Middle frontal gyrus (tissue), 1 donor: Measurements from ENCODE around the gene RNF34.
A peak's percentile ranks its signal among the peaks of the same experiment; 100 is the strongest.

Experiments used
- DNase-seq: peaks from one replicate; pipeline ENCODE4 v3.0.0-alpha.2; 2015; ENCODE audit warnings: low spot score; ENCODE audit errors: extremely low spot score

Gene RNF34

DNA sequence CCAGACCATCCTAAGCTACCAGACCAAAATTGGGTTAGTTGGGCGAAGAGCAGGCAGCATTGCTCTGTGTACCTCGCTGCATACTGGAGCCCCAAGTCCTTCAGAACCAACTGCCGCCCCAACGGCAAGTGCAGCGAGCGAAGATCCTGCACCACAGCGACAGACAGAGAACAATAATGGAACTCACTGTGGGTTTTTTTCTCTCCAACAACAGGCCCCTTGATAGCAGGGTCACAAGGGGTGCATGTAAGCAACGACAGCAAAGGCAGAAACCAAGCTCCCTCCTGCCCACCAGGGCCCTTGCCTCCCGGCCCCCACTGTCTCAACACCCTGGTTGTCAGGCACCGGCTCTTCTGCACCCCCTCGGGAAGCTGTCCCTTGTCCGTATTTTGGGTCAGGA is 39.0 kb downstream of the RNF34 start:
- DNase-seq = no peak

DNA sequence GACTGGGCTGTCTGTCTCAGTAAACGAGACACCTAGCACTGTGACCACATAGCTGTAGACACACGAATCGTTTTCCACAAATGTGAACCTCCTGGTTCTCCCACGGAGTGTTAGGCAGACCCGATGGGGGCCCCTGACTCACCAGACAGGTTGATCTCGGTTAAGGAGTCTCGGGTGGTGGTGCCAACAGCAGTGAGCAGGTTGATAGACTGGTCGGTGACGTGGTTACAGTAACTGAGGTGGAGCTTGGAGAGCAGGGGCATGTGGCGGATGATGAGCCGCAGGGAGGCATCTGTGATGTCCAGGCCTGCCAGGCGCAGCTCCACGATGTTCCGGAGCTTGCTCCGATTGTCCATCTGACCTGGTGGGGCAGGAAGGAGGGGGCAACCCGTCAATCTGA is 39.8 kb downstream of the RNF34 start:
- DNase-seq = no peak

DNA sequence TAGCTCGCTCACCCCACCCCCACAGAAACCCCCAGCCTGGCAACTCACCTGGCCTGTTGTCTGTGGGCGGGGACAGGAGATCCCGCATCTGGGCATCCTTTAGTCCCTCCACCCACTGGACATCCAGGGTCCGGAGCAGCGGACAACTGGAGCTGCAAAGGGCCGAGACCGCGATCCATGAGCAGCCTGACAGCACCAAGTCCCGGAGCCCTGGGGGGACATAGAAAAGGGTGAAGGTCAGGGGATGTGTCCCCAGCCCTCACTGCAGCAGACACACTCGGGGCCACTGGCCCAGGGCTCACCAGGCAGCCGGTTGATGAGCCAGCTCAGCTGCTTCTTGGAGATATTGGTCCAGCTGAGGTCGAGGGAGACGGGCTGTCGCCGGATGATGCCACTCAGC is 40.9 kb downstream of the RNF34 start:
- DNase-seq = no peak

DNA sequence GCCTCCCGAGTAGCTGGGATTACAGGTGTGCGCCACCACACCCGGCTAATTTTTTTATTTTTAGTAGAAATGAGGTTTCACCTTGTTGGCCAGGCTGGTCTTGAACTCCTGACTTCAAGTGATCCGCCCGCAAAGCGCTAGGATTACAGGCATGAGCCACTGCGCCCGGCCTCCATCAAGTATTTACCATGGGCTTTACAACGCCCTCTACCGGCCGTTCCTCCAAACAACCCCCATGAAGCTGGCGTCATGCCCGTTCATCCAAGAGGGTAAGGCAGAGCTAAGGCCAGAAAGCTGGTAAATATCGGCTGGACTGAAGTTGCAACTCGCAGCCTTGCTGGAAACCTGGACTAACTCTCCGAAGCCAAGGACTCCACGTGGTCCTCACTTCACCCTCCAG is 41.6 kb downstream of the RNF34 start:
- no peak for DNase-seq

DNA sequence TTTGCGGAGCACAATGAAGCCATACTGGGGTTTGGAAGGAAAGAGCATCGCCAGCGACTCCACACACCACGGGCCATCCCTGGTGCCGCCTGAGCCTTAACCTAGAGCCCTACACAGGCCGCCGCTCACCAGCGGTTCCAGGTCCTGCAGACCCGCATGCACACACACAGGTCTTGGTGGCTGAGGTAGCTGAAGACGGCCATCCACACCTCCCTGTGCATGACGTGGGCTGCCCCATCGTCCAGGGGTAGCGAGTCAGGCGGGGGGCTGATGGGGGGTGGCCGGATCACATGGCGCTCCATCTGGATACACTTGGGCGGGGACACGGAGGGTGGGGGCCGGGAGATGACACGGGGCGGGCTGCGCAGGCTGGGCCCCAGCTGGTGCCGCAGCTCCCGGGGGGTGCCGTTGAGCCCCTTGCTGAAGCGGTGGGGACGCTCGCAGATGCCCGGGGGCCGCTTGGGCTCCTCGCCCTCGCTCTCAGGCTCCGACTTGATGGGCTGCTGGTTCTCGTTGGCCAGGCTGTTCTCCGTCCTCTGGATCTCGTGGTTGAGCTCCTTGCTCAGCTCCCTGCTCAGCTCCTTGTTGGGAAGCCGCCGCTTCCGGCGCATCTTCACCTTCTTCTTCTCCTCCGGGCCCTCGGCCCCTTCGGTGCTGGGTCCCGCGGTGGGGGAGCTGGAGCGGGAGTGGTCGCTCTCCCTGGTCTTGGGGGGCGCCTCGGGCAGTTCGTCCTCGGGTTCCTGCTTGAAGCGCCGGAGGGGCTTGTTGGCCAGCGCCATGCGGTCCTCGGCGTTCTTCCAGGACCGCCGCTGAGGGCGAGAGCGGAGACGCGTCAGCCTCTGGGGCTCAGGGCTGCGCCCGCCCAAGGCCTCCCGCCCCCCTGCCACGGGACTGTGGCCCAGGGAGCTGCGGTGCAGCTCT is 42.4 kb downstream of the RNF34 start:
- DNase-seq = no peak

DNA sequence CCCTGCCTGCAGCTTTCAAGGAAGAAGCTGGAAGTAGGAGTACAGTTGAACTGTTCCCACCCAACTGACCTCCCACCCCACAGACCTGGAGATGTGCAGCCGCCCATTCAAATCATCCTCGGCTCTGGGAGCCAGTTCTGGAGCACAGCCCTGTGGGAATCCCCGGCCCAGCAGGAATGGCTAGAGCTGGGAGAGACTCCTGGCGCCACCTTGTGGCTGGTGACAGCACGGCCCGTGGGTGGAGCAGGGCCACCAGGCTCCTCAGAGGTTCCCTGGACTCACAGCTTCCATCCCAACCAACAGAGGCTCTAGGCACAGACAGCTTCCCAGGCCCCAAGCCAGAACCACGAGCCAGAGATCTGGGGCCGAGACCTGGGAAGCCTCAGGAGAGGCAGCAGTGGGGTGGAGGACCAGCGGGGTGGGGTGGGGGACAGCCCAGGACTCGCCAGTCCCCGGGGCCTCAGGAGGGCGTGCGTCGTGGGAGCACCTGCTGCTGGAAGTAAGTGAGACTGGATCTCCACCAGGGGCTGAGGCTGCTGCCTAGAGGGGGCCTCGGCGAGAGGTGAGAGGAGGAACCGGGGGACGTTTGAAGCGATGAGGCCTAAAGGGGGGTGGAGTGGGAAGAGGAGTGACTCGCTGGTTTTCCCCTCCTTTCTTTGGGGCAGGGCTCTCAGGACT is 43.4 kb downstream of the RNF34 start:
- DNase-seq = peak; percentile 76

DNA sequence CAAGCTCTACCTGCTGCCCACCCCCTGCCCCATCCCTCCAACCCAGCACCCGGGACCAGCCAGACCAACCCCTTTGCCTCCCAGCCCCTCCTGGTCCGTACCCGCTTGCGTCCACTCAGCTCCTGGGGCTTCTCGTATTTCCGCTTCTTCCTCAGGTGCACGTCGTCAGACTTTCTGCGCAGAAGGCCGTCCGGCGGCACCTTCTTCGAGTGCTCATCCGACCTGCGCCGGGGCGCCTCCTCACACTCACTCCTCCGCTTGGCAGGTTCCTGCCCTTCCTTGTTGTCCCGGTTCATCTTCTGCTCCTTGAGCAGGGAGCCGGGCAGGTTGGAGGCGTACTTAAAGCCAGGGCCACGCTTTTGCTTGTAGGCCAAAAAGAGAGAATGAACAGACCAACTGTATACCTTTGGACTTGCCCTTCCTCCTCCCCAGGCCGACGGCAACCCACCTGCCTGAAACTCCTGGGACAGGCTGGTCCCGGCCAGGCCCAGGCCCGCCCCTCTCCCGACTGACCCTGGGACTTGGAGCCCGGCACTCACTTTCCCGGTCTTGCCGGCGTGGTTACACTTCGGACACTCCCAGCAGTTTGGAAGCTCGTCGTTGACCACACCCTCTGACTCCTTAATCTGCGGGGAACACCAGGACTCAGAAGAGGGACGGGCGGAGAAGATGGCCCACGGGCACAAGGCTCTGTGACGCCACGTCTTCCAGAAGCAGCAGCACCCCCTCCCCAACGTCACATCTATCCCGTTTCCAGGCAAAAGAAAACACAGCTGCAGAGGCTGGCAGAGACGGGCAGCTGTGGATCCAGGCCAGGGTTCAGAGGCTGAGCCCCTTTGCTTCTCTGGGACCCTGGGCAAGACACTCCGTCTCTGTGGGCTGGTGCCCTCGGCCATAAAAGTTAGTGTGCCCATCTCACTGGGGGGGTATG is 44.3 kb downstream of the RNF34 start:
- DNase-seq = no peak

DNA sequence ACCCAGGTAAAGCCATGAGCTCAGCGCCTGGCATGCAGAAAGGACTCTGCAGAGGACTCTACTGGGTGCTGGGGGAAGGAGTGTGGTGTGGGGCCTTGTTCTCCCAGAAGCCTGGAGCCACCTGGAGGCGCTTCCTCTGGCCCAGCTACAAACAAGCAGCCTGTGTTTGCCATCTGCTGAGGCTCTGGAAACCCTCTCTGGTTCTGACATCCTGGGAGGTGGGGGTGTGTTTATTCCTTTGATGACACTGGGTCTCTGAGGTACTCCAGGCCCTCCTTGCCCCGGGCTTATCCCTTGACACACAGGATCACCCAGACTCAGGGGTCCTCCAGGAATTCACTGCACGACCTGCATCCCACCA is 44.9 kb downstream of the RNF34 start:
- DNase-seq = no peak

DNA sequence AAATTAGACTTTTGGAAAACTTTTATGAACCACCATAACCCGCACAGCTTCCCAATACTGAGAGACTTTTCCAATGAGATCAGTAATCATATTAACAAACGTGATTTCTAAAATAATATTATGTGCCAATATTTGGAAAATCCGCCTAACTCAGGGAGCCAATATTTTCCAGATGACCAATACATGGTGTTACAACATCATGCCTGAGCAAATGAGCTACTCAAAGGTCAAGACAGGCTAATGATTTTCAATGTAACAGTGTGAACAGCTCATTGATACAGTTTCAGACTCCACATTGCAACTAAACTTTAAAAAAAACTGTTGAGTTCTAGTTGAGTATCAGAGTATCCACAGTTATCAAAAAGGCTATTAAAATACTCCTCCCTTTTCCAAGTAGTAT is 46.8 kb downstream of the RNF34 start:
- no peak for DNase-seq

DNA sequence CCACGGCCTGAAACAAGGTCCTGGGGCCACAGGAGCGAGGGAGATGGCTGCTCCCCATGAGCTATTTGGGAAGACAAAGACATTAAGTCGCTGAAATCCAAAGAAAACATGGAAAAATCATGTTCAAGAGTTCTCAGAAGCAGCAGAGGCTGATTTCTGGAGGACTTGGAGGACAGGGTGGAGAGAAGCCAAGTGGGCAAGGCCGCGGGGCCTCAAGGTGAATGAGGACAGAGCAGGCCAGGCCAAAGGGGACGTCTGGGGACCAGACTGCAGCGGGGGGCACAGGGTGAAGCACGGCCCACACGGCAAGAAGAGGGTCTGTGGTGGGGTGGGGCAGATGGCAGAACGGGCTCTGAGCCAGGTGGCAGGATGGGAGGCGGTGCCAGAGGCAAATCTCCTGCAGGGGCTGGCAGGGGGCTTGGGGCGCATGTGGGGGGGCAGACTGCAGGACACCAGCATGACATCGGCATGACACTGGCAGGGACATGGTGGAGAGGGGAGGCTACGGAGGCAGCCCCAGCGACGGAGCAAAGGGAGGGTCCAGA is 48.9 kb downstream of the RNF34 start:
- DNase-seq = no peak

DNA sequence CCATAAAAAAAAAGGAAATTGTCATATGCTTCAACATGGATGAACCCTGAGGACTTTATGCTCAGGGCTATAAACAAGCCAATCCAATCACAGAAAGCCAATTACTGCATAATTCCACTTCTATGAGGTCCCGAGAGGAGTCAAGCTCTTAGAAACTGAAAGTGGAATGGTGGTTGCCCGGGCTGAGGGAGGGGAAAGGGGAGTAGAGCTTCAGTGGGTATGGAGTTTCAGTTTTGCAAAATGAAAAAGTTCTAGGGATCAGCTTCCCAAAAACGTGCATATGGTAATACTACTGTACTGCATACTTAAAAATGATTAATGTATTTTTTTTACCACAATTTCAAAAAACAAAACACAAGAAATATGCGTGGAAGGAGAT is 52.0 kb downstream of the RNF34 start:
- no peak for DNase-seq

DNA sequence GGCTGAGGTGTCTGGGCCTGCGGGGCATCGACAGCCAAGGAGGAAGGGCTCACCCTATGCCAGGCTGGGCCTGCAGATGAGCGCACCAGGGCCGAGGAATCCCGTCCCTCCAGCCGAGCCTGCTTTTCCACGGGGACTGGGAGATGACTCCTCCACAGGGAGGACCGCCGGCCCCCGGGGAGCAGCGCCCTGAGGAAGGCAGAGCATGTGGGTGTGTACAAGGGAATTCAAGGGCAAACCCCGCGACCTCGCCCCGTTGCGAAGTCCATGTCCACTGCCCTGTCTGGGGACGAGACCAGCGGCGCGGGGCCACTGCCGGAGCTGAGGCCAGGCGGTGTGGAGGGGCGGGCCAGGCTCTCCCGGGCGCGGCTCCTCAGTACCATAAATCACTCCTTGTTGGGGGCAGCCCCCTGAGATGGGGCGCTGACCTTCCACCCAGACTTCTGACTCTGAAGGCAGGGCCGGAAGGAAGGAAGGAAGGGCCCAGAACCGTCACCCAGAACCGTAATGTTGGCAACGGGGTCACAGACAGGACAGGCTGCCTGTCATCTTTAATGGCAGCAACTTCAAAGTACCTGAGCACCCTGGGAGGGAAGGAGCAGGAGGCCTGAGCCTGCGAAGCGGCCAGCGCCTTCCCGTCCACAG is 52.5 kb downstream of the RNF34 start:
- no peak for DNase-seq

DNA sequence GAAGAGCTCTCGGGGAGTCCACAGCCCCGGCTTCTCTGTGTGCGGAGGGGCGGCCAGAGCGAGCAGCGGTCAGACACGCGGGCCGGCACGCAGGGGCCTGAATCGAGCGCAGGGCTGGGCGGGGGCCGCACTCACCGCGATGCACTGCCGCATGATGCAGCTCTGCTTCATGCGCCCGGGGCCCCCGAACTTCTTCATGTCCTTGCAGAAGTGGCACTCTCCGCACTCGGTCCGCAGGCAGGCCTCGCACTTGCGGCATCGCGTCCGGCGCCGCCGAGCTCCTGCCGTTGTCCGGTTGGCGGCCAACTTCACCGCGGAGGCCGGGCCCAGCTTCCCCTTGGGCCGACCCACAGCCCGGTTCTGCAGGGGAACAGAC is 53.1 kb downstream of the RNF34 start:
- no peak for DNase-seq

DNA sequence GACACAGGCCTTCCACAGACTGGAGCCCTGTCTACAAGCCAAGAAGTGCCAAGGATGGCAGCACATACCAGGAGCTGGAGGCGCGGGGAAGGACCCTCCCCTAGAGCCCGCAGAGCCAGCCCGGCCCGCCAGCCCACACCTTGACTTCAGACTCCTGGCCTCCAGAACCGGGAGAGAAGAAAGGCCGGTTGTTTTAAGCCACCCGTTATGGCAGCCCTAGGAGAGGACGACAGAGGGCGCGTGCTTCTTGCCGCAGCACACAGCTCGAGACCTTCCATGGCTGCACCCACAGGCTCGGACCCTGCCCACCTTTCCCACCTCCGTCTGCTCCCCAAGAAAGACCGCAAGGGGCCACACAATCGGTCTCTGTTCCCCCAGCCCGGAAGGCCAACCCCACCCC is 53.7 kb downstream of the RNF34 start:
- no peak for DNase-seq

DNA sequence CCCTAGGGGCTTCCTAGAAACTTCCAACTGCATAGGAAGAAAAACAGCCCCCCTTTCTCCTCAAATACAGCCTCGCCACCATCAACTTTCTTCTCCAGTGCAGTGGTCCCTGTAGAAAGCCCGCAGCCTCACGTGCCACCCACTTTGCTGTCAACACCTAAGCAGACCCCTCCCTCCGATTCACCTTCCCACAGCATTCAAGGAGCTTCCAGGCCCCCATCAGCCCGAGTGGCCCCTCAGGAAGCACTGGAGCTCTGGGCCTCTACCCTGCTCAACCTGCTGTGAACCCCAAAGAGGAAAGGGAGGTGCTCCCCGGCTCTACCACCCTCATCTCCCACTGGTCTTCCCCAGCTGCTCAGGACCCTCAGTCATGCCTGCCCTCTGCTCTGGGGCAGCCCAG is 55.0 kb downstream of the RNF34 start:
- DNase-seq = no peak

DNA sequence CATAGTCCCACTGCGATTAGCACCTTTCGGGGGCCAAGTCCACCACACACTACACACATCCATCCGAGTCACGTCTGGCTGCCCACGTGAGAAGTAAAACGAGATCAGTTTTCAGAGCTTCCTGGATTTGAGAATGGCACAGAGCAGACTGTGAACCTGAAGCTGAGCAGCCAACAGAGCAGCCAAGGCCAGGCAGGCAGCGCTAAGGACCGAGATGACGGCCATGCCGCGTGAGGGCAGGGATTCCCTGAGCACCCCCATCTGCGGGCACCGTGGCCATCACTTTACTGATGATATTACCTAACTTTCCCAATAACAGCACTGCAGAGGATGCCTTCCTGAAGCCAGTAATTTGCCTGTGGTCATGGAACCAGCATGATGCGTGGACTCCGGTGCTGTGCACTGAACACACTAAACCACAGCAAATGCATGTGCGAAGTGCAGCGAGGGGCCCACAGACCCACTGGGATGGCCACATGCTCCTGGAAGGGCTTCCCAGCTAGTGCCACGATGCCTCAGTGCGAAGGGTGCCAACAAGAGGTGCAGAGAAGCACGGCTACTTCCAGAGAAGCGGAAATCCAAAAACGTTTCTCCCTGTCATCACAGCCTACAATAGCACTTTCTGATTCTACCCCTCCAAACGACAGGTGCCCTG is 56.0 kb downstream of the RNF34 start:
- DNase-seq = no peak

DNA sequence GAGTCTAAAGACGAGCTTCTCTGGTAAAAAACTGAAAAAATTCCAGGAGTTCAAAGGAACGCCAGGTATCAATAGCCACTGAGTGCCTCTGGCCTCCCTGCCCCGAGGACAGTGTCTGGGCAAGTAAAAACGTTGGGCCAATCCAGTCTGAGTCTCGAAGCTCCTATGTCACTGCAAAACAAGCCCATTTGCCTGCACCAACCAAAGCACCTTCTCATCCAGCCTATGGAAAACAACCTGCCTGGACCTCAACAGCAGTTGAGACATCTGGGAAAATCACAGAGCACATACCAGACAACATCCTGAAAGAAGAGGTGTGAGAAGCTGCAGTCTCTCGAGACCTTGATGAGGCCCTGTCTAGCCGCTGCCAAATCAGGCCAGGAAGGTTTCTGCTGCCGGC is 56.6 kb downstream of the RNF34 start:
- no peak for DNase-seq

DNA sequence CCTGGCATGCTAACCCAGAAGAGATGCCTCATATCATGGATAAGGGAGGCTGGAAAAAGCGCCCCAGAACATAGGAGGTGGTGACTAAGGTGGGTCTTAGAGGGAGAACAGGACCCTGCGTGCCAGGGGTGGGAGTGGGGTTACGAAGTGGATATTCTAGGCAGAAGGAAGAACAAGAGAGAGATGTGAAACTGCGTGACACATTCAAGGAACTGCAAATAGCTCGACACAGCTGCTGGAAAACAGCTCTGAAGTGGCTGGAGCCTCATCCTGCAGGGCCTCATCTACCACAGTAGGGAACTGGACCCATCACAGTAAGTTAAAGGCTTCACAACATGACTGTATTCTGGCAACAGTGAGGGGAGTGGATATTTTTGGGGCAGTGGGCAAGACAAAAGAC is 61.1 kb downstream of the RNF34 start:
- DNase-seq = no peak

DNA sequence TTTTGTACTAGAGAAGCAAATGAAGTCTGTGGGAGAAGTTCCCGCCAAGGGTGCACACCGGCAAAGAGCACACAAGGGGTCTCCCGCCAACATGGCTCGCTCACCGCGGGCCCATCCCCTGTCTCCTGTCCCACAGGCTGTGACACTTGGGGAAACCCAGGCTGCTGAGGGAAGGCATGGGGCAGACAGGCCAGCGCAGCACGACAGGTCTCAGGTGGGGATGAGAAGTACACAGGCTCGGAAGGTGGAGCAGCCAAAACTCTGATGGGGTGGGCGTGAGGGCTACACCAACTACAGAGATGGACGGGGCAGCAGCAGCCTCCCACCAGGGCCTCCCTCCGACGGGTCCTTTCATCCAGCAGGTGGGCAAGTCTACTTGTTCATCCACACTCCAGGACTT is 64.4 kb downstream of the RNF34 start:
- no peak for DNase-seq

DNA sequence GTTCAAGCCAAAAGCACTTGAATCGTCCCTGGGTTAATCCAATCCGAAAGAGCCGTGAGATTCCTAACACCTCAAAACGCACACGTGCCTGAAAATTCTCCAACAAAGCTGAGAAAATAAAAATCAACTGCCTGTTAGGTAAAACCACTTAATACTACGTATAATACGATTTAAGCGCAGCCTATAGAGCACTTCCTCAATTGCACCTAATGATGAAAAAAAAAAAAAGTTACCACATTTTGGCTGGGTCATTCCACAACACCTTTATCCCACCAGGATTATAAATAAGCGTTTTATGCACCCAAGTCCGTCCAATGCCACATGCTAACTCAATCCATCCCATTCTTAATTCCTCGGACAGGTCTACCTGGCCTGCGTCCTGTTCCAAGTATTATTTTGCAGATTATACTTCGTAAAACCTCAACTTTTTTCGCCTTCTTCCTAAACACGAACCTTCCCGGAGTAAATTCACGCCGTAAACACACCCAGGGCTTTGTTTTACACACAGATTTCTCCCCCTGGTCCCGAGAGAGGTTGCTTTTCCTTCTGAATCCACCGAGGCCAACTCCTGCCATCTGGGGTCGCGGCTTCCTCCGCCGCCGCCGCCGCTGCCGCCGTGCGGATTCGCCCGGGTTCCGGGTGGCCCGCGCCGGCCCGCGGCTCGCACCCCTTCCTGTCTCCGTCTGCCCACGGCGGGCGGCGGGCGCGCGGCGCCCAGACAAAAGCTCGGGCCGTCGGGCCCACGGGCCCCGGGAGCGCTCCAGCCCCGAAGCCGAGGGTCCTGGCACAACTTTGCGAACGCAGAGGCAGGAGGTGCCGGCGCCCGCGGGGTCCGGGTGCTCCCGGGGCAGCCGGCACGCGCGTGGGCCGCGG is 66.2 kb downstream of the RNF34 start:
- no peak for DNase-seq
